A549 (cell line): Measurements from ENCODE around the gene OSBPL9. TPM values are rescaled to one million over a fixed set of nuclear protein-coding genes. Genes with fewer than 3 reads are reported as not detected.

ENCODE experiments used
- ATAC-seq, 2 experiments: fragments of 200-7000 bp in 1 of 2; fragments of >200 bp in 1 of 2; cut with Nextera tagmentation in 1 of 2; cut with Tn5 transposase in 1 of 2; 3 replicates each; pipeline versions ENCODE4 v1.8.0 to v1.9.1; 2018 to 2020; ENCODE audit warnings: mild to moderate bottlenecking in 1 of 2, moderate library complexity in 1 of 2
- CTCF ChIA-PET: fragments of 300-600 bp; sonication (Branson Sonifier 250); formaldehyde crosslinking; extraction: SDS; loops from one replicate; lab custom pipeline; 2021; ENCODE audit warnings: antibody characterized with exemption, inconsistent platforms; lab: Yijun Ruan, JAX
- POLR2A ChIA-PET: fragments of 350-600 bp; formaldehyde crosslinking; extraction: SDS; loops from one replicate; lab custom pipeline; 2021; ENCODE audit warnings: antibody characterized with exemption, inconsistent platforms; lab: Yijun Ruan, JAX
- DNase-seq, 2 experiments: peaks; one replicate each; pipeline versions ENCODE4 v3.0.0 to v3.0.0-alpha.2; 2011 to 2016; ENCODE audit warnings: low read depth in 1 of 2, low spot score in 1 of 2
- FAIRE-seq: peaks from 2 replicates; lab custom pipeline; 2011; peaks lifted over from hg19 to GRCh38; lab: Jason Lieb, UNC
- H3K27ac ChIP-seq, 2 experiments: fragments of >200 bp; sonication (Bioruptor Twin); formaldehyde crosslinking; 3 replicates each; pipeline ENCODE4 v1.5.1; 2016 to 2017
- H3K4me1 ChIP-seq: fragments of >200 bp; sonication (Bioruptor Twin); formaldehyde crosslinking; 3 replicates; pipeline ENCODE4 v1.6.1; 2016
- H3K4me2 ChIP-seq: fragments of >200 bp; sonication (Bioruptor Twin); formaldehyde crosslinking; 3 replicates; pipeline ENCODE4 v1.6.1; 2016
- H3K4me3 ChIP-seq: fragments of >200 bp; sonication (Bioruptor Twin); formaldehyde crosslinking; 3 replicates; pipeline ENCODE4 v1.5.1; 2016
- H3K9me3 ChIP-seq: fragments of >200 bp; sonication (Bioruptor Twin); formaldehyde crosslinking; 3 replicates; pipeline ENCODE4 v1.6.1; 2016
- BHLHE40 ChIP-seq: IDR thresholded peaks from 2 replicates; pipeline ENCODE4 v1.6.1; 2012; ENCODE audit warnings: low read depth, low read length, inconsistent platforms
- CEBPB ChIP-seq, 2 experiments: fragments of >200 bp in 1 of 2; sonication (Bioruptor Twin) in 1 of 2; formaldehyde crosslinking in 1 of 2; IDR thresholded peaks; 2 replicates each; pipeline ENCODE4 v1.6.1; 2012 to 2016
- CHD2 ChIP-seq: fragments of 150-350 bp; IDR thresholded peaks from 2 replicates; pipeline ENCODE4 v1.6.1; 2014; ENCODE audit warnings: low read length; ENCODE audit not compliant: partially characterized antibody
- E2F6 ChIP-seq: IDR thresholded peaks from 2 replicates; pipeline ENCODE4 v1.6.1; 2012; ENCODE audit warnings: low read depth, borderline replicate concordance
- EHMT2 ChIP-seq: fragments of 200-600 bp; sonication (generic); IDR thresholded peaks from 2 replicates; pipeline ENCODE4 v1.6.1; 2016; ENCODE audit warnings: antibody characterized with exemption, low read depth, mild to moderate bottlenecking, moderate library complexity
- ELK1 ChIP-seq: fragments of 150-350 bp; IDR thresholded peaks from 2 replicates; pipeline ENCODE4 v1.6.1; 2014; ENCODE audit warnings: low read depth, mild to moderate bottlenecking, low read length
- ESRRA ChIP-seq: fragments of 150-350 bp; IDR thresholded peaks from 2 replicates; pipeline ENCODE4 v1.6.1; 2014; ENCODE audit warnings: mild to moderate bottlenecking, low read length, borderline replicate concordance
- FOSL2 ChIP-seq, 2 experiments: fragments of 450-650 bp in 1 of 2; fragments of >200 bp in 1 of 2; sonication (Bioruptor Twin) in 1 of 2; formaldehyde crosslinking; IDR thresholded peaks; 2 replicates each; pipeline versions ENCODE4 v1.5.0 to v1.6.1; 2016 to 2020; ENCODE audit warnings: mild to moderate bottlenecking in 1 of 2, moderate library complexity in 1 of 2
- HDAC2 ChIP-seq: fragments of 200-600 bp; sonication (generic); IDR thresholded peaks from 2 replicates; pipeline ENCODE4 v1.6.1; 2016
- HES2 ChIP-seq: fragments of >200 bp; sonication (Bioruptor Twin); formaldehyde crosslinking; IDR thresholded peaks from 2 replicates; pipeline ENCODE4 v1.6.1; 2016
- HEYL ChIP-seq: fragments of 250-450 bp; sonication (Bioruptor Pico); IDR thresholded peaks from 2 replicates; pipeline ENCODE4 v1.8.0; 2021; ENCODE audit warnings: mild to moderate bottlenecking, moderate library complexity
- HOXA7 ChIP-seq: fragments of 250-450 bp; sonication (Bioruptor Pico); IDR thresholded peaks from 2 replicates; pipeline ENCODE4 v1.5.0; 2020; ENCODE audit warnings: mild to moderate bottlenecking, moderate library complexity
- JUN ChIP-seq, 2 experiments: fragments of >200 bp; sonication (Bioruptor Twin); formaldehyde crosslinking; IDR thresholded peaks; 2 replicates in 1 of 2; 3 replicates in 1 of 2; pipeline ENCODE4 v1.6.1; 2016 to 2017
- JUNB ChIP-seq: fragments of >200 bp; sonication (Bioruptor Twin); formaldehyde crosslinking; IDR thresholded peaks from 2 replicates; pipeline ENCODE4 v1.6.1; 2016
- NFE2L2 ChIP-seq: fragments of 150-350 bp; conservative IDR thresholded peaks from 2 replicates; pipeline ENCODE4 v1.6.1; 2014; ENCODE audit warnings: low read length
- POLR2AphosphoS2 ChIP-seq: conservative IDR thresholded peaks from 2 replicates; pipeline ENCODE4 v1.6.1; 2012; ENCODE audit warnings: low read length, improper control_type of control experiment, inconsistent platforms
- RARB ChIP-seq: fragments of 250-450 bp; sonication (Bioruptor Pico); IDR thresholded peaks from 2 replicates; pipeline ENCODE4 v1.8.0; 2021; ENCODE audit warnings: mild to moderate bottlenecking, moderate library complexity
- RFX5 ChIP-seq: fragments of 450-650 bp; IDR thresholded peaks from 2 replicates; pipeline ENCODE4 v1.7.1; 2014; ENCODE audit warnings: antibody characterized with exemption, mild to moderate bottlenecking, moderate library complexity
- TFCP2L1 ChIP-seq: fragments of 250-450 bp; sonication (Bioruptor Pico); IDR thresholded peaks from 2 replicates; pipeline ENCODE4 v1.5.0; 2021; ENCODE audit warnings: mild to moderate bottlenecking
- ZFP36 ChIP-seq: fragments of 450-650 bp; IDR thresholded peaks from 2 replicates; pipeline ENCODE4 v1.6.1; 2014; ENCODE audit warnings: borderline replicate concordance; ENCODE audit not compliant: partially characterized antibody
- ZNF302 ChIP-seq: fragments of 250-450 bp; sonication (Bioruptor Pico); IDR thresholded peaks from 2 replicates; pipeline ENCODE4 v1.9.0; 2021; ENCODE audit warnings: inconsistent platforms, mild to moderate bottlenecking, moderate library complexity
- ZSCAN20 ChIP-seq: fragments of 250-450 bp; sonication (Bioruptor Pico); IDR thresholded peaks from 2 replicates; pipeline ENCODE4 v1.8.0; 2022; ENCODE audit warnings: mild to moderate bottlenecking, moderate library complexity
- WGBS: methylation state at CpG from one replicate; pipeline ENCODE4 v1.1.6; 2017; ENCODE audit errors: missing lambda C conversion rate; 5-methylcytosine and 5-hydroxymethylcytosine counted together
- polyA plus RNA-seq, 4 experiments: library from polyadenylated mRNA; depleted of rRNA in 3 of 4; stranded (reverse); fragments of >200 nt; fragmentation: RNase III in 1 of 4; extraction: RNeasy Plus Mini Kit Qiagen cat#74134 plus additional on column Dnase treatment in 1 of 4; gene quantifications; 2 replicates in 3 of 4; 3 replicates in 1 of 4; pipeline ENCODE4 v1.2.3, GENCODE V29; 2011 to 2017

The OSBPL9 gene
- polyA plus RNA-seq, 2 of the 4 experiments (the other 2 are of a cell fraction) = 52.6 to 93.7 TPM

GRCh38 chr1:51794260-51794659 is 177.4 kb downstream of the OSBPL9 start:
- Histone ChIP-seq H3K4me2 (no peak overlapping the region), H3K4me1 (no peaks in the 10 kb centered on the region), H3K9me3 (no peaks in the 10 kb centered on the region), H3K27ac (no peak overlapping the region), H3K4me3 (no peak overlapping the region)
- ATAC-seq (no peak), DNase-seq (no peak), FAIRE-seq (no peak)
- ChIA-PET POLR2A (no interaction called here), CTCF (interaction anchor here (1.4 kb wide), 1 partner anchor 25 kb away, joined by 3 read pairs; no protein-coding TSS in a partner anchor)
- WGBS = 97% methylated on average over 2 of the region's 2 CpGs
- no peak for TF ChIP-seq RFX5
- no peak for TF ChIP-seq CHD2
- no peak for TF ChIP-seq ZNF302 (CRISPR knock-in tag)

GRCh38 chr1:51794868-51795267 is 178.0 kb downstream of the OSBPL9 start:
- POLR2A ChIA-PET = no interaction called here
- FAIRE-seq = no peak
- TF ChIP-seq HOXA7 (CRISPR knock-in tag) (no peak), JUNB (no peak), CHD2 (no peak), ELK1 (no peak), HEYL (no peak), RFX5 (no peak), ZSCAN20 (no peak), EHMT2 (no peak), CEBPB (IDR thresholded peaks at IDR 0.05) (no peak), POLR2AphosphoS2 (no peak), JUN (IDR thresholded peaks at IDR 0.05) (no peak), ESRRA (no peak), RARB (CRISPR knock-in tag) (no peak), E2F6 (no peak)

GRCh38 chr1:51799372-51799771 is 182.5 kb downstream of the OSBPL9 start:
- ATAC-seq (no peak), FAIRE-seq (no peak), DNase-seq (no peak)
- Histone ChIP-seq H3K4me3 (no peak overlapping the region), H3K27ac (no peak overlapping the region), H3K4me2 (no peak overlapping the region), H3K9me3 (no peaks in the 10 kb centered on the region), H3K4me1 (no peaks in the 10 kb centered on the region)
- ChIA-PET CTCF (interaction anchor here (1.7 kb wide), 1 partner anchor 10 kb away, joined by 3 read pairs; no protein-coding TSS in a partner anchor), POLR2A (no interaction called here)
- 96% methylated on average over 2 of the region's 2 CpGs for WGBS
- TF ChIP-seq TFCP2L1 (CRISPR knock-in tag) (no peak), FOSL2 (IDR thresholded peaks at IDR 0.05) (no peak), FOSL2 (CRISPR knock-in tag; IDR thresholded peaks at IDR 0.05) (no peak), HES2 (no peak), HDAC2 (no peak), NFE2L2 (no peak), BHLHE40 (no peak), E2F6 (no peak), CEBPB (IDR thresholded peaks at IDR 0.05) (no peak), ZFP36 (no peak), HEYL (no peak)

More at GRCh38 chr1:51794868-51795267, 178.0 kb downstream of the OSBPL9 start:
- CTCF ChIA-PET = interaction anchor here (1.4 kb wide), 1 partner anchor 26 kb away, joined by 3 read pairs; no protein-coding TSS in a partner anchor
- H3K27ac ChIP-seq = no peak overlapping the region
- ATAC-seq (no peak), DNase-seq (no peak)
- H3K4me1 ChIP-seq = no peaks in the 10 kb centered on the region
- H3K9me3 ChIP-seq = no peaks in the 10 kb centered on the region
- H3K4me3 ChIP-seq = no peak overlapping the region
- no peak overlapping the region for H3K4me2 ChIP-seq
